Ectodermal cell (in vitro differentiated cells): ENCODE data around the gene GPD2. TPM values are rescaled to one million over a fixed set of nuclear protein-coding genes. Genes with fewer than 3 reads are reported as not detected.

Source experiments
- H3K27ac ChIP-seq: 2 replicates; pipeline ENCODE4 v1.7.0; 2013; ENCODE audit warnings: mild to moderate bottlenecking, low read depth, low read length; ENCODE audit not compliant: insufficient read depth, poor library complexity, severe bottlenecking
- H3K27me3 ChIP-seq: 2 replicates; pipeline ENCODE4 v1.7.0; 2013; ENCODE audit warnings: mild to moderate bottlenecking, low read length; ENCODE audit not compliant: insufficient read depth, control insufficient read depth, poor library complexity, severe bottlenecking
- H3K36me3 ChIP-seq: one replicate; pipeline ENCODE4 v1.7.0; 2013; ENCODE audit warnings: low read length; ENCODE audit not compliant: control insufficient read depth, insufficient read depth
- H3K4me1 ChIP-seq: one replicate; pipeline ENCODE4 v1.7.0; 2013; ENCODE audit warnings: low read length; ENCODE audit not compliant: control insufficient read depth, insufficient read depth
- H3K4me3 ChIP-seq: 2 replicates; pipeline ENCODE4 v1.7.0; 2013; ENCODE audit warnings: low read depth, low read length, control low read depth; ENCODE audit not compliant: insufficient read depth
- H3K9me3 ChIP-seq: 2 replicates; pipeline ENCODE4 v1.7.0; 2013; ENCODE audit warnings: mild to moderate bottlenecking, low read length, moderate library complexity; ENCODE audit not compliant: control insufficient read depth
- WGBS, 2 experiments: methylation state at CpG; one replicate each; pipeline ENCODE4 v1.1.7; 2013; ENCODE audit warnings: missing lambda C conversion rate in 2 of 2; 5-methylcytosine and 5-hydroxymethylcytosine counted together
- polyA plus RNA-seq, 4 experiments: library from polyadenylated mRNA; stranded (reverse); fragments of 50-300 nt; gene quantifications; one replicate each; pipeline ENCODE4 v1.2.3, GENCODE V29; 2013

The GPD2 gene
- 37.1 TPM for polyA plus RNA-seq (2013, experiment 1 of 4)
- polyA plus RNA-seq (2013, experiment 2 of 4), result 39.8 TPM
- polyA plus RNA-seq (2013, experiment 3 of 4), result 28.5 TPM
- 30.8 TPM for polyA plus RNA-seq (2013, experiment 4 of 4)

DNA sequence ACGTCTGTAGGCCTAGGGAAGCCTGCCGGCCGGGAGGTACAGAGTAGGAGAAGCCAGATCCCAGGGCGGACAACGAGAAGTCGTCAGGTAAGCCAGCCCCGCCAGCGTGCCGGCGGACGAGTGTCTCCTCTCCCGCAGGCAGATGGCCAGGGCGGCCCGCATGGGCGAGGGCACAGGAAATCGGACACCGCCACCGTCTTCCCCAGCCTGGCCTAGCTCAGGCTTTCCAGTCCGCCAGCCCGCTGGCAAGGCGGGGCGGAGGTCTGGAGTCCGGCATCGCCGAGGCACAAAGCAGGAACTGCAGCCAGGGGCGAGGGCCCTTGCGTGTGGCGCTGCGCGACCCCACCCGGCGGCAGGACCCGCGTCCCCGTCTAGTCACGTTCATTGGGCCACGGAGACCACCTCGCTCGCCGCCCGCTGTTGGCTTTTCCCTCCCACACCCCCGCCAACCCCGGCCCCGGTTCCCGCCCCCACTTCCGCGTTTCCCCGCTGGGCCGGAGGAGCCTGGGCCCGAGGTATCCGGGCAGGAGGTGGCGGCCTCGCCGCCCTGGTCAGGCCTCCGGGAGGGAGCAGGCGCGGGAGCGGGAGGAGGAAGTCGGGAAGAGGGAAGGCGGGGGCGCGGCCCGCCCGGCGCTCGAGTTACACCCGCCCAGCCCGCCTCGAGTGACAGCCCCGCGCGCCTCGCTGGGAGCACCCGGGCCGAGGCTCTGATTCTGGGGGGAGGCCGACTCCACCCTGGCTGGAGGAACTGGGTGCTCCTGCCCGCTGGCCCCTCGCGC is at the start of gene GPD2:
Gene GPD2, plus strand, starts transcription at position 662 of the 779 bp plus-strand sequence. CDS start 39,727 bp downstream, outside the sequence.
- no peaks in the 10 kb centered on the region for H3K36me3 ChIP-seq
- H3K4me1 ChIP-seq, result peaks cover 8% of the 10 kb centered on the region
- WGBS, 2 experiments, result 0% methylated on average over 79 of the region's 79 CpGs
- peak within 1 kb of the TSS; percentile 57 for H3K4me3 ChIP-seq
- H3K27me3 ChIP-seq, result no peaks in the 10 kb centered on the region
- H3K9me3 ChIP-seq, result no peaks in the 10 kb centered on the region
- H3K27ac ChIP-seq, result peak within 1 kb of the TSS; percentile 62

DNA sequence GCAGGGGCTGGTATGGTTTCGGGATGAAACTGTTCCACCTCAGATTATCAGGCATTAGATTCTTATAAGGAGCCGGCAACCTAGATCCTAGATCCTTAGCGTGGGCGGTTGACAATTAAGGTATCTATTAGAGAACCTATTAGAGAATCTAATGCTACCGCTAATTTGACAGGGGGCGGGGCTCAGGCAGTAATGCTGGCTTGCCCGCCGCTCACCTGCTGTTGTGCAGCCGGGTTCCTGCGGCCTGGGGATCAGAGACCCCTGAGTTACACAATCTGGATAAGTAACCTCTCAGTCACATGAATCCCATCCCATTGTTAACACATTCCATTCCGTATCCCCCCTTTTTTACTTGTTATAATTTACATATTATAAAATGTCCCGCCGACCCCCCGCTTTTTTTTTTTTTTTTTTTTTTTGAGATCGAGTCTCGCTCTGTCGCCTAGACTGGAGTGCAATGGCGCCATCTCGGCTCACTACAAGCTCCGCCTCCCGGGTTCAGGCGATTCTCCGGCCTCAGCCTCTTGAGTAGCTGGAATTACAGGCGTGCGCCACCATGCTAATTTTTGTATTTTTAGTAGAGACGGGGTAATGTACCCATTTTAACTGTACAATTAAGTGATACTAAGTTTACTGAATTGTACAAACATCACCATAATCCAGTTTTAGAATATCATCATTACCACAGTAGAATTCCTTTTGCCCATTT is 42.0 kb upstream of the GPD2 start:
- H3K36me3 ChIP-seq, result no peaks in the 10 kb centered on the region
- H3K9me3 ChIP-seq, result no peaks in the 10 kb centered on the region
- no peaks in the 10 kb centered on the region for H3K4me1 ChIP-seq
- H3K27ac ChIP-seq, result no peak overlapping the region
- H3K27me3 ChIP-seq, result peaks cover 5% of the 10 kb centered on the region
- no peak overlapping the region for H3K4me3 ChIP-seq
- 93 to 94% methylated on average over 25 to 26 of the region's 26 CpGs for WGBS, 2 experiments

DNA sequence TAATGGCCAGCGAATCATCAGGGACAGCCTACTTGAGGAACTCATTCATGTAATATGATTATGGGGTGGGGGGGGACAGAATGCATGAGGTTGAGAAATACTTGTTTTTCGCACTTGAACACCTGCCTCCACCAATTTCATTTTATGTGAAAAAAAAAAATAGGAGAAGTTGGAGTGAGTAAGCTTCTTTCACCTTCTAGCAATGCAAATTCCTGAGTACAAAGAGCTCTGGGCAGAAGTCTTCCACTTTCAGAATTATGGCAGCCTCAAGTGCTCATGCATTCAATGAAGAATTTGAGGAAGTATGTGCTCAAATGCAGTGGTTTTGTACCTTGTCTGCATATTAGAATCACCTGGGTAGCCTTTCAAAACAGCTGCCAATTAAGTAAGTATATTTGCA is 40.1 kb upstream of the GPD2 start:
- Histone ChIP-seq H3K36me3 (no peaks in the 10 kb centered on the region), H3K27me3 (peaks cover 16% of the 10 kb centered on the region), H3K9me3 (no peaks in the 10 kb centered on the region), H3K4me1 (no peaks in the 10 kb centered on the region), H3K4me3 (no peak overlapping the region), H3K27ac (no peak overlapping the region)
- WGBS, 2 experiments, result 97 to 98% methylated on average over 2 of the region's 2 CpGs

DNA sequence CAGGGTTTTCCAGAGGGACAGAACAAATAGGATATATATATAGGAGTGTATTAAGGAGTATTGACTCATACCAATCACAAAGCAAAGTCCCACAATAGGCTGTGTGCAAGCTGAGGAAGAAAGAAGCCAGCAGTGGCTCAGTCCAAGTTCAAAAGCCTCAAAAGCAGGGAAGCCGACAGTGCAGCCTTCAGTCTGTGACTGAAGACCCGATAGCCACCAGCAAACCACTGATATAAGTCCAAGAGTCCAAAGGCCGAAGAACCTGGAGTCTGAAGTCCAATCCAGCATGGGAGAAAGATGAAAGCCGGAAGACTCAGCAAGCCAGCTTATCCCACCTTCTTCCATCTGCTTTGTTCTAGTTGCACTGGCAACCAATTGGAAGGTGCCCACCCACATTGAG is 39.0 kb upstream of the GPD2 start:
- H3K4me3 ChIP-seq, result no peak overlapping the region
- no peaks in the 10 kb centered on the region for H3K4me1 ChIP-seq
- no peaks in the 10 kb centered on the region for H3K9me3 ChIP-seq
- peaks cover 16% of the 10 kb centered on the region for H3K27me3 ChIP-seq
- no peak overlapping the region for H3K27ac ChIP-seq
- WGBS, 2 experiments, result 94 to 96% methylated on average over 4 of the region's 4 CpGs
- no peaks in the 10 kb centered on the region for H3K36me3 ChIP-seq

DNA sequence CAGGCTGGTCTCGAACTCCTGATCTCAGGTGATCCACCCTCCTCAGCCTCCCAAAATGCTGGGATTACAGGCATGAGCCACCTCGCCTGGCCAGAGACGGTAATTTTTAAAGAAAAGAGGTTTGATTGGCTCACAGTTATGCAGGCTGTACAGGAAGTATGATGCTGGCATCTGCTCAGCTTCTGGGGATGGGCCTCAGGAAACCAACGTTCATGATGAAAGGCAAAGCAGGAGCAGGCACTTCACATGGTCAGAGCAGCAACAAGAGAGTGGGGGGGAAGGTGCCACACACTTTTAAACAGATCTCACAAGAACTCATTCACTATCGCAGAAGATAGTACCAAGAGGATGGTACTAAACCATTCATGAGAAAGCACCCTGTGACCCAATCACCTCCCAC is 38.0 kb upstream of the GPD2 start:
- WGBS, 2 experiments, result 82 to 94% methylated on average over 5 of the region's 5 CpGs

DNA sequence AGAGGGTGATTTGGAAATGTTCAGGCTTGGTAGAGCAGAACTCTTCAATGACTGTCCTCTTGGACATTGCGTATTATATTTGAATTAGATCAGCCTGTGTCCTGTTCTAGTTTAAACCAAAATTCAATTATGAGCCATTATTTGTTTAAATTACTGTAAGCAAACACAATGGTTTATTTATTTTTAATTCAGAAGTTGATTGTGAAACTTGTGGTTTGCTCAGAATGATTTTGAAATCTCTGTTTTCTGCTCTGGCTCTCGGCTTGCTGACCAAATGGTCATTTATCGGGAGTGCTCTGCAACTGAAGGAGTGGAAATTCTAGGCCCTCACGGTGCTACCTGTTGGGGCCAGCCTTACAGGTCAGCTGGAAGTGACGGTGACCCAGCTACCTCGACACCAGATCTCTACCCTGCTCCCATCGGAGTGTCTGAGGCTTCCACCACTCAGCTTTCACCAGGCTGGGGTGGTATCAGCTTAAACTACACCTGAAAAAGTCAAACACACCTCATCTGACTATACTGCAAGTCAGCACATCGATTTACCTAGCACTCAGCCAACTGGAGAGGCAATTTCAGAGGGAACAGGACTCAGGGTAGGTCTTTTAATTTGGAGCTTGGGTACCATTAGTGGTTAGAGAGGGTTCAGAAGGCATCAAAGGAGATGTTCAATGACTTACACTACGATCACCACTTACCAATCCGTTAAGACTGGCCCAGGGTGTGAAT is 36.8 kb upstream of the GPD2 start:
- WGBS, 2 experiments, result 76 to 84% methylated on average over 8 to 10 of the region's 10 CpGs
- peak overlapping the region; percentile 91 for H3K4me3 ChIP-seq
- H3K27me3 ChIP-seq, result peaks cover 16% of the 10 kb centered on the region
- H3K9me3 ChIP-seq, result no peaks in the 10 kb centered on the region
- no peaks in the 10 kb centered on the region for H3K36me3 ChIP-seq
- no peaks in the 10 kb centered on the region for H3K4me1 ChIP-seq
- H3K27ac ChIP-seq, result no peak overlapping the region

More for the DNA sequence above, 38.0 kb upstream of the GPD2 start:
- H3K4me1 ChIP-seq, result no peaks in the 10 kb centered on the region
- H3K9me3 ChIP-seq, result no peaks in the 10 kb centered on the region
- no peak overlapping the region for H3K4me3 ChIP-seq
- peaks cover 16% of the 10 kb centered on the region for H3K27me3 ChIP-seq
- no peaks in the 10 kb centered on the region for H3K36me3 ChIP-seq
- no peak overlapping the region for H3K27ac ChIP-seq

DNA sequence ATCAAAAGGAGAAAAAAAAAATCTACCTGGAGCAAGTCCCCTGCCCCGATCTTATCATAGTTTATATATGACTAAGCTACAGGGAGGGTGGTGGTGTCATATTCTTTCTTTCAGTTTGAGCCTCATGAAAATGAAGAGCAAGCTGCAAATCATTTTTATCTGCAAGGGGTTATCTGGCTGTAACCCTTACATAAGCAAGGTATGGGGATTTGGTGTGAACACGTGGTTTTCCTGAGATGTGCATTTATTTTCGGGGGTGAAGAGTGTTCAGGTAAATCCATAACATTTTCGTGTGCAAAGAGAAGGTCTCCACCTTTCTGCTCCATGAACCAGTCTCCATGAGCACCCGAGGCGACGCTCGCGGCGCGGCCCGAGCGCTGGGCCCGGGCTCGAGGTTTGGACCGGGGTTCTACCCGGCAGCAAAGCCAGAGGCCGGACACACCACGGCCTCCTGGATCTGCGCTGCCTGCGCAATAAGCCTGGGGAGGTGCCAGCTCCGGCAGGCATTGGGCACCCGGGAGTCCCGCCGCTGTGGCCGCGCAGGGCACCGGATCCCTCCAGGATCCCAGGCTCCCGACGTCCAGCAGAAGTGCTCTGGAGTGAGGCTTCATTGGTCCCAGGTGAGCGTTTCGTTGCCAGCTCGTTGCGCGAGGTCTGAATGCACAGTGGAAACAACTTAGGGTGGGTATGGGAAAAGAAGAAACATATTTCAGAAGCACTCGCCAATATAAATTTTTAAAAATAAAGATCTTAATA is 36.1 kb upstream of the GPD2 start:
- 1 to 3% methylated on average over 35 to 36 of the region's 36 CpGs for WGBS, 2 experiments
- peak overlapping the region; percentile 91 for H3K4me3 ChIP-seq

DNA sequence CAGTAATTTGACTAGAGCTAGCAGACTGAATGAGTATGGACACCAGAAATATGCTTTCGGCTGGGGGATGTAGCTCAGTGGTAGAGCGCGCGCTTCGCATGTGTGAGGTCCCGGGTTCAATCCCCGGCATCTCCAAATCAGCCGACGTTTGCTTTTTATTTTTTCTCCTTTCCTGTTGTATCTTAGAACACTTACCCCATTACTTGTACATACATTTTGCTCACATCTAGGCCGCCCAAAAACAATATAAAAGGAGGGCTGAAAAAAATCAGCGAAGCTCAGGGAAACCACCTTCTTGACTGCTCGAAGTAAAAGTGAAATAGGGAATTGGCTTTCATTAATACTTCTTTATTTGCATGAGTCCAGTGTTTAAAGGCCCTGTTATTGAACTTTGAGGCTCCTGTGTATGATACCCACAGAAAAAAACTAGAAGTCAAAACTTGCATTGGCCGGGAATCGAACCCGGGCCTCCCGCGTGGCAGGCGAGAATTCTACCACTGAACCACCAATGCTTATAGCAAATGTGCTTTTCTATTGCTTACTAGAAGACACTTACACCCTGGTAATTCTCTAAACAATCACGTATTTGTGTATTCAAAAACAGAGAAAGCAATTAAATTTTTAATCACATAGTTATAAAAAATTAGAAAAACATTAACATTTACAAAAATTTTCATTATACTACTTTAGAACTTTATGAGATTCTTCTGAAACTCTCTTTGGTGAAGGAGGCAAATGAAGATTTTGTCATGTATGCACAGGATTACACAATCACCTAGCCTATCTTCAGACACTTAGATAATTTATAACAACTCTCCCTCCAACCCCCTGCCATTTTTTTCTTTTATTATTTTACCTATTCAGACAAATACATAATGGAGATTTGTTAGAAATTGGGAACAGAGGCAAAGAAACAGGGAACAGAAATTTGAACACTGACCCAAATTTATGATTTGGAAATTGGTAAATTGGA is 35.2 kb upstream of the GPD2 start:
- Histone ChIP-seq H3K27ac (peak overlapping the region; percentile 42), H3K36me3 (no peaks in the 10 kb centered on the region), H3K4me3 (peak overlapping the region; percentile 91), H3K4me1 (no peaks in the 10 kb centered on the region), H3K9me3 (no peaks in the 10 kb centered on the region), H3K27me3 (peaks cover 16% of the 10 kb centered on the region)
- 0 to 1% methylated on average over 18 of the region's 19 CpGs for WGBS, 2 experiments

More for the DNA sequence above, 36.1 kb upstream of the GPD2 start:
- no peaks in the 10 kb centered on the region for H3K36me3 ChIP-seq
- H3K27ac ChIP-seq, result no peak overlapping the region
- no peaks in the 10 kb centered on the region for H3K9me3 ChIP-seq
- H3K4me1 ChIP-seq, result no peaks in the 10 kb centered on the region
- H3K27me3 ChIP-seq, result peaks cover 16% of the 10 kb centered on the region

DNA sequence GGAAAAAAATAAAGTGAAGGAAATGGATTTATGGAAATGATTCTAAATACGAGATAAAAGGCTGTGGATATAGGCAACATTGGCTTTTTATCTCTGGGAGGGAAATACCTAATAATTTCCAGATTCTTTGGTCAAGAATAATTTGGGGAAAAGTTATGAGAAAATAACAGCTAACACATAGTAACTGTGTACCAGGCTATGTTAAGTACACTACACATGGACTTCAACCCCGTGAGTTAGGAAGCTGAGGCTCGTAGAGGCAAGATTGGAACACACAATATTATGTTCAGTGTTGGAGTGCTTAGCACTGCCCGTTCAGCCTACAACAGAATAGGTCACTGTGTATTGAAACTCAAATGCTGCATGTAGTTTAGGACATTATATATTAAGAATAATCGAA is 34.3 kb upstream of the GPD2 start:
- H3K4me1 ChIP-seq, result no peaks in the 10 kb centered on the region
- peaks cover 16% of the 10 kb centered on the region for H3K27me3 ChIP-seq
- H3K27ac ChIP-seq, result no peak overlapping the region
- 94 to 97% methylated on average over 5 of the region's 5 CpGs for WGBS, 2 experiments
- no peak overlapping the region for H3K4me3 ChIP-seq
- no peaks in the 10 kb centered on the region for H3K9me3 ChIP-seq
- H3K36me3 ChIP-seq, result no peaks in the 10 kb centered on the region
